Mesenchymal stem cell (in vitro differentiated cells and primary cell): ENCODE results near the gene TMEM185A.
"Not testable (repeated sequence)": the region's sequence is repeated elsewhere in the genome, so short reads cannot be mapped to it uniquely, and the experiment has no call there.

Experiments used
- DNase-seq: peaks from one replicate; pipeline ENCODE4 v3.0.0-alpha.2; 2013
- H2AFZ ChIP-seq: one replicate; pipeline ENCODE4 v1.6.1; 2013; ENCODE audit warnings: low read depth, mild to moderate bottlenecking, control low read depth, inconsistent platforms, low read length, moderate library complexity
- H2AK5ac ChIP-seq: 2 replicates; pipeline ENCODE4 v1.6.1; 2013; ENCODE audit warnings: low read length, moderate library complexity, mild to moderate bottlenecking, inconsistent platforms; ENCODE audit not compliant: severe bottlenecking
- H2BK120ac ChIP-seq: one replicate; pipeline ENCODE4 v1.6.1; 2013; ENCODE audit warnings: low read depth, mild to moderate bottlenecking, inconsistent platforms, low read length, moderate library complexity
- H2BK12ac ChIP-seq, 2 experiments: one replicate each; pipeline ENCODE4 v1.6.1; 2013; ENCODE audit warnings: inconsistent platforms in 2 of 2, low read length in 2 of 2, mild to moderate bottlenecking in 2 of 2, moderate library complexity in 2 of 2, control low read depth in 1 of 2
- H2BK15ac ChIP-seq: one replicate; pipeline ENCODE4 v1.6.1; 2013; ENCODE audit warnings: mild to moderate bottlenecking, low read depth, inconsistent platforms; ENCODE audit not compliant: poor library complexity, severe bottlenecking
- H2BK5ac ChIP-seq: 2 replicates; pipeline ENCODE4 v1.6.1; 2013; ENCODE audit warnings: low read depth, mild to moderate bottlenecking, low read length, control low read depth, inconsistent platforms; ENCODE audit not compliant: poor library complexity, severe bottlenecking
- H3K14ac ChIP-seq, 2 experiments: one replicate each; pipeline ENCODE4 v1.6.1; 2013; ENCODE audit warnings: inconsistent platforms in 2 of 2, low read length in 2 of 2, control low read depth in 1 of 2, mild to moderate bottlenecking in 1 of 2, moderate library complexity in 1 of 2
- H3K18ac ChIP-seq, 2 experiments: one replicate each; pipeline ENCODE4 v1.6.1; 2013; ENCODE audit warnings: inconsistent platforms in 2 of 2, low read length in 2 of 2, control low read depth in 1 of 2, low read depth in 1 of 2, mild to moderate bottlenecking in 1 of 2
- H3K23ac ChIP-seq, 2 experiments: one replicate each; pipeline ENCODE4 v1.6.1; 2013; ENCODE audit warnings: inconsistent platforms in 2 of 2, low read length in 2 of 2, mild to moderate bottlenecking in 2 of 2, moderate library complexity in 2 of 2, control low read depth in 1 of 2
- H3K27ac ChIP-seq: 2 replicates; pipeline ENCODE4 v1.5.1; 2013; ENCODE audit warnings: mild to moderate bottlenecking, moderate library complexity, low read length, control low read depth, inconsistent platforms; ENCODE audit not compliant: poor library complexity, severe bottlenecking
- H3K27me3 ChIP-seq, 2 experiments: 2 replicates each; pipeline versions ENCODE4 v1.6.1 to v1.7.0; 2013; ENCODE audit warnings: low read length in 2 of 2, mild to moderate bottlenecking in 2 of 2, moderate library complexity in 2 of 2, control low read depth in 1 of 2, inconsistent platforms in 1 of 2; ENCODE audit not compliant: control insufficient read depth in 1 of 2, insufficient read depth in 1 of 2
- H3K36me3 ChIP-seq, 2 experiments: 2 replicates each; pipeline versions ENCODE4 v1.6.1 to v1.7.0; 2013; ENCODE audit warnings: low read length in 2 of 2, control low read depth in 1 of 2, inconsistent platforms in 1 of 2, low read depth in 1 of 2, mild to moderate bottlenecking in 1 of 2; ENCODE audit not compliant: insufficient read depth in 2 of 2, control insufficient read depth in 1 of 2
- H3K4ac ChIP-seq, 2 experiments: one replicate each; pipeline ENCODE4 v1.6.1; 2013; ENCODE audit warnings: inconsistent platforms in 2 of 2, low read length in 2 of 2, mild to moderate bottlenecking in 2 of 2, moderate library complexity in 2 of 2, control low read depth in 1 of 2, low read depth in 1 of 2
- H3K4me1 ChIP-seq: 2 replicates; pipeline ENCODE4 v1.6.1; 2013; ENCODE audit warnings: low read depth, low read length, control low read depth; ENCODE audit not compliant: control insufficient read depth, insufficient read depth
- H3K4me2 ChIP-seq: 2 replicates; pipeline ENCODE4 v1.6.1; 2013; ENCODE audit warnings: low read length, mild to moderate bottlenecking, inconsistent platforms; ENCODE audit not compliant: poor library complexity, severe bottlenecking
- H3K4me3 ChIP-seq, 2 experiments: 2 replicates each; pipeline versions ENCODE4 v1.5.1 to v1.7.0; 2013; ENCODE audit warnings: low read length in 2 of 2, mild to moderate bottlenecking in 2 of 2, control low read depth in 1 of 2, low read depth in 1 of 2; ENCODE audit not compliant: insufficient read depth in 1 of 2
- H3K79me1 ChIP-seq: replicated peaks from 2 replicates; pipeline ENCODE4 v1.6.1; 2013; ENCODE audit warnings: mild to moderate bottlenecking, control low read depth, low read length, inconsistent platforms; ENCODE audit not compliant: poor library complexity, severe bottlenecking
- H3K9ac ChIP-seq: 2 replicates; pipeline ENCODE4 v1.7.0; 2013; ENCODE audit warnings: mild to moderate bottlenecking, low read length, moderate library complexity
- H3K9me3 ChIP-seq: 2 replicates; pipeline ENCODE4 v1.7.0; 2013; ENCODE audit warnings: mild to moderate bottlenecking, low read length; ENCODE audit not compliant: control insufficient read depth
- H4K8ac ChIP-seq: one replicate; pipeline ENCODE4 v1.6.1; 2013; ENCODE audit warnings: inconsistent platforms, mild to moderate bottlenecking, low read length, moderate library complexity
- H4K91ac ChIP-seq: one replicate; pipeline ENCODE4 v1.6.1; 2013; ENCODE audit warnings: mild to moderate bottlenecking, low read length, inconsistent platforms
- WGBS: methylation state at CpG from one replicate; pipeline ENCODE4 v1.1.7; 2013; ENCODE audit warnings: mixed read lengths; 5-methylcytosine and 5-hydroxymethylcytosine counted together

The TMEM185A gene

GRCh38 chrX:149551245-149551938 lies 80.2 kb downstream of the TMEM185A start:
- H3K23ac ChIP-seq, H3K9ac ChIP-seq, H3K4ac ChIP-seq, H4K8ac ChIP-seq, H3K79me1 ChIP-seq, H3K4me2 ChIP-seq, H3K9me3 ChIP-seq, H3K36me3 ChIP-seq, H3K27ac ChIP-seq, H2BK12ac ChIP-seq, H3K14ac ChIP-seq, H3K4me3 ChIP-seq, H2BK15ac ChIP-seq, H2BK5ac ChIP-seq, H3K18ac ChIP-seq, H3K27me3 ChIP-seq, H2AFZ ChIP-seq, H3K4me1 ChIP-seq, H4K91ac ChIP-seq, H2BK120ac ChIP-seq, H2AK5ac ChIP-seq, DNase-seq: not testable (repeated sequence)
- WGBS: no CpG with 5 or more reads among the region's 4 CpGs

- H4K91ac ChIP-seq, H2AK5ac ChIP-seq, H3K4ac ChIP-seq, H3K4me1 ChIP-seq, H3K14ac ChIP-seq, H3K4me2 ChIP-seq, H3K9ac ChIP-seq, H3K27ac ChIP-seq, H3K23ac ChIP-seq, H3K79me1 ChIP-seq, H2BK5ac ChIP-seq, H3K36me3 ChIP-seq, H2BK12ac ChIP-seq, H3K9me3 ChIP-seq, H2AFZ ChIP-seq, H3K27me3 ChIP-seq, H2BK120ac ChIP-seq, DNase-seq, H4K8ac ChIP-seq, H2BK15ac ChIP-seq, H3K4me3 ChIP-seq, H3K18ac ChIP-seq: not testable (repeated sequence)
- no CpG with 5 or more reads among the region's 1 CpG for WGBS
These were observed 81.1 kb downstream of the TMEM185A start for GRCh38 chrX:149550454-149550853.

- H3K36me3 ChIP-seq, H3K9ac ChIP-seq, H2AK5ac ChIP-seq, H2BK120ac ChIP-seq, DNase-seq, H4K8ac ChIP-seq, H3K9me3 ChIP-seq, H4K91ac ChIP-seq, H3K4me3 ChIP-seq, H2BK15ac ChIP-seq, H3K27me3 ChIP-seq, H3K4ac ChIP-seq, H3K4me1 ChIP-seq, H3K18ac ChIP-seq, H2BK5ac ChIP-seq, H2AFZ ChIP-seq, H3K23ac ChIP-seq, H3K14ac ChIP-seq, H2BK12ac ChIP-seq, H3K27ac ChIP-seq, H3K79me1 ChIP-seq, H3K4me2 ChIP-seq: not testable (repeated sequence)
- no CpG with 5 or more reads among the region's 6 CpGs for WGBS
These were observed 81.9 kb downstream of the TMEM185A start, which contains the start of gene HSFX3 for GRCh38 chrX:149549701-149550100. Gene HSFX3 (minus strand): TSS chrX:149549924. CDS start chrX:149549852, 72 bp downstream.

GRCh38 chrX:149547782-149548181 lies 83.8 kb downstream of the TMEM185A start:
- not testable (repeated sequence) for H3K27ac ChIP-seq, H3K18ac ChIP-seq, H2AFZ ChIP-seq, H3K79me1 ChIP-seq, H2BK15ac ChIP-seq, H3K9me3 ChIP-seq, H2BK120ac ChIP-seq, H2AK5ac ChIP-seq, H3K23ac ChIP-seq, H4K8ac ChIP-seq, H3K14ac ChIP-seq, H2BK5ac ChIP-seq, H3K27me3 ChIP-seq, H2BK12ac ChIP-seq, H3K9ac ChIP-seq, H3K4ac ChIP-seq, H4K91ac ChIP-seq, H3K4me3 ChIP-seq, H3K36me3 ChIP-seq, H3K4me2 ChIP-seq, H3K4me1 ChIP-seq, DNase-seq
- no CpG with 5 or more reads among the region's 3 CpGs for WGBS
